Ectodermal cell (in vitro differentiated cells): ENCODE data around the gene APC.

Experiments
- H3K27ac ChIP-seq: 2 replicates; pipeline ENCODE4 v1.7.0; 2013; ENCODE audit warnings: mild to moderate bottlenecking, low read depth, low read length; ENCODE audit not compliant: insufficient read depth, poor library complexity, severe bottlenecking
- H3K27me3 ChIP-seq: 2 replicates; pipeline ENCODE4 v1.7.0; 2013; ENCODE audit warnings: mild to moderate bottlenecking, low read length; ENCODE audit not compliant: insufficient read depth, control insufficient read depth, poor library complexity, severe bottlenecking
- H3K36me3 ChIP-seq: one replicate; pipeline ENCODE4 v1.7.0; 2013; ENCODE audit warnings: low read length; ENCODE audit not compliant: control insufficient read depth, insufficient read depth
- H3K4me1 ChIP-seq: one replicate; pipeline ENCODE4 v1.7.0; 2013; ENCODE audit warnings: low read length; ENCODE audit not compliant: control insufficient read depth, insufficient read depth
- H3K4me3 ChIP-seq: 2 replicates; pipeline ENCODE4 v1.7.0; 2013; ENCODE audit warnings: low read depth, low read length, control low read depth; ENCODE audit not compliant: insufficient read depth
- H3K9me3 ChIP-seq: 2 replicates; pipeline ENCODE4 v1.7.0; 2013; ENCODE audit warnings: mild to moderate bottlenecking, low read length, moderate library complexity; ENCODE audit not compliant: control insufficient read depth
- WGBS, 2 experiments: methylation state at CpG; one replicate each; pipeline ENCODE4 v1.1.7; 2013; ENCODE audit warnings: missing lambda C conversion rate in 2 of 2; 5-methylcytosine and 5-hydroxymethylcytosine counted together

The APC gene

GRCh38 chr5:112772124-112772523 is 34.4 kb downstream of the APC start:
- no peaks in the 10 kb centered on the region for H3K27me3 ChIP-seq
- no peak overlapping the region for H3K4me3 ChIP-seq
- H3K36me3 ChIP-seq, result peaks cover 14% of the 10 kb centered on the region
- no peak overlapping the region for H3K27ac ChIP-seq
- no peaks in the 10 kb centered on the region for H3K4me1 ChIP-seq
- no peaks in the 10 kb centered on the region for H3K9me3 ChIP-seq

DNA sequence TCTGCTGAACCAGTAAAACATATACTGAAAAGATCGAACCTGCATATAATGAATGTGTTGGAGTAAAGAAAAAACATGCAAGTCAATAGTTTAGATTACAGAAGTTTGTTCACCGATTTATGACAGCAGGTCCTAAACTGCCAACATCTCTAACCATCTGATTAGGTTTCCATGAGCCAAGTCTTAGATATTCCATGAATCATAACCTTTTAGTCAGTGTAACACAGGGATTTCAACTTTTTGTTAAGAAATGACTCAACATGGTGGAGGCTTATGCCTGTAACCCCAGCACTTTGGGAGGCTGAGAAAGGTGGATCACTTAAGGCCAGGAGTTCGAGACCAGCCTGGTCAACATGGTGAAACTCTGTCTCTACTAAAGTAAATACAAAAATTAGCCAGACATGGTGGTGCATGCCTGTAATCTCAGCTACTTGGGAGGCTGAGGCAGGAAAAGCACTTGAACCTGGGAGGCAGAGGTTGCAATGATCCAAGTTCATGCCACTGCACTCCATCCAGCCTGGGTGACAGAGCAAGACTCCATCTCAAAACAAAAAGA is 38.7 kb downstream of the APC start:
- no peak overlapping the region for H3K27ac ChIP-seq
- peaks cover 13% of the 10 kb centered on the region for H3K36me3 ChIP-seq
- 95 to 100% methylated on average over 3 of the region's 3 CpGs for WGBS, 2 experiments
- H3K27me3 ChIP-seq, result no peaks in the 10 kb centered on the region
- no peaks in the 10 kb centered on the region for H3K9me3 ChIP-seq
- H3K4me1 ChIP-seq, result no peaks in the 10 kb centered on the region
- no peak overlapping the region for H3K4me3 ChIP-seq

- Histone ChIP-seq H3K4me1 (no peaks in the 10 kb centered on the region), H3K36me3 (peaks cover 15% of the 10 kb centered on the region), H3K27me3 (no peaks in the 10 kb centered on the region), H3K27ac (no peak overlapping the region), H3K4me3 (no peak overlapping the region), H3K9me3 (no peaks in the 10 kb centered on the region)
Observed at GRCh38 chr5:112779531-112779930, 41.8 kb downstream of the APC start.

DNA sequence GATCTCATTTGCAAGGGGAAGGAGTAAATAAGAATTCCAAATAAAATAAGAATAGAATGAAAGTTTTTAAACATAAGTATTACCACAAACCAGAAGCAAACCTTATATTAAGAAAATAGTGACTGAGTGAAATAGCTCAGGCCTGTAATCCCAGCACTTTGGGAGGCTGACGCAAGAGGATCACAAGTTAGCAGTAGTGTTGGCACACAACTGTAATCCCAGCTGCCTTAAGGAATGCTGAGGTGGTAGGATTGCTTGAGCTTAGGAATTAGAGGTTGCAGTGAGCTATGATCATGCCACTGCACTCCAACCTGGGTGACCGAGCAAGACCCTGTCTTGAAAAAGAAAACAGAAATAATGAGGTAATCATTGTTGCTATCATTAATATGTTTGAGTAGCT is 47.0 kb downstream of the APC start:
- 93 to 96% methylated on average over 2 of the region's 2 CpGs for WGBS, 2 experiments
- Histone ChIP-seq H3K27ac (no peak overlapping the region), H3K9me3 (no peaks in the 10 kb centered on the region), H3K4me1 (no peaks in the 10 kb centered on the region), H3K27me3 (no peaks in the 10 kb centered on the region), H3K4me3 (no peak overlapping the region), H3K36me3 (peaks cover 9% of the 10 kb centered on the region)

- no peaks in the 10 kb centered on the region for H3K27me3 ChIP-seq
- 100% methylated on average over 1 of the region's 1 CpG; no CpG with 5 or more reads in 1 of the 2 experiments for WGBS, 2 experiments
- no peak overlapping the region for H3K27ac ChIP-seq
- H3K4me3 ChIP-seq, result no peak overlapping the region
- H3K9me3 ChIP-seq, result no peaks in the 10 kb centered on the region
- no peaks in the 10 kb centered on the region for H3K4me1 ChIP-seq
- no peaks in the 10 kb centered on the region for H3K36me3 ChIP-seq
Observed at GRCh38 chr5:112787261-112787660, 49.6 kb downstream of the APC start.

GRCh38 chr5:112787896-112788295 is 50.2 kb downstream of the APC start:
- Histone ChIP-seq H3K9me3 (no peaks in the 10 kb centered on the region), H3K27me3 (no peaks in the 10 kb centered on the region), H3K4me1 (no peaks in the 10 kb centered on the region), H3K36me3 (no peaks in the 10 kb centered on the region), H3K27ac (no peak overlapping the region), H3K4me3 (no peak overlapping the region)
- 96% methylated on average over 2 of the region's 3 CpGs; no CpG with 5 or more reads in 1 of the 2 experiments for WGBS, 2 experiments

DNA sequence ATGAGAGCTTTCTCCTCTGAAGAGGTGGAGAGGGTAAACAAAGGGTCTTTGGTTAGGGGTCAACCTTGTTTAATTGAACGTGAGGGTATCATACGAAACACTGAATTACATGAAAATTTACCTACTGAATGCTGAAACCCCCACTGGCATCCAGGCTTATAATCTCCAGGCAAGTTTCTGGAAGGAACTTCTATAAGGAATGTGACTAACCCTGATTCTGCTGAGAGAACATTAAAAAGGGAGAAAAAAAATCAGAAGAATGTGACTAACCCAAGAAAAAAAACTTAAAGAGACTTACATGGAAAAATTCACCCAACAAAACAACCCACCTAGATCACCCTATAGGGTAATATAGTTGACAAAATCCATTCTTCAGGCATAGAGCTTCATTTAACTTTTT is 55.5 kb downstream of the APC start:
- Histone ChIP-seq H3K27ac (no peak overlapping the region), H3K4me1 (no peaks in the 10 kb centered on the region), H3K36me3 (peaks cover 3% of the 10 kb centered on the region), H3K4me3 (no peak overlapping the region), H3K27me3 (no peaks in the 10 kb centered on the region), H3K9me3 (no peaks in the 10 kb centered on the region)
- WGBS, 2 experiments, result 85% methylated on average over 2 of the region's 2 CpGs

DNA sequence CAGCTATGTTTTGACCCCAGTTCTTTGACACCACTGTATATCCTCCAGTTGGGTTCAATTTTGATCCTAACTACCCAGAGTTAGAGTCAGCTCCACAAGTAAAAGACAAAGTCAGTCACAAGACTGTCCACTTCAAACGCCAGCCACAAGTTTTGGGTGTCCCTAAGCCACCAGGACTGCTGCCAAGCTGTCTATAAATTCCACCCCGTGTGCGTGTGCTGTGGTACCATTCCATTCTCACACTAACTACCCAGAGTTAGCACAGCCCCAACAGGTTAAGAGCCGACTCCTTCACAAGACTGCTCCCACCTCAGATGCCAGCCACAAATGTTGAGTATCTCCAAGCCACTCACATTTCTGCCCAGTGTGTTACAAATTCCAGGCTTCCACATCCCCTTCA is 56.7 kb downstream of the APC start:
- no peaks in the 10 kb centered on the region for H3K27me3 ChIP-seq
- H3K36me3 ChIP-seq, result peaks cover 3% of the 10 kb centered on the region
- no peaks in the 10 kb centered on the region for H3K9me3 ChIP-seq
- 92 to 97% methylated on average over 4 of the region's 4 CpGs for WGBS, 2 experiments
- H3K27ac ChIP-seq, result no peak overlapping the region
- H3K4me3 ChIP-seq, result no peak overlapping the region
- no peaks in the 10 kb centered on the region for H3K4me1 ChIP-seq

GRCh38 chr5:112795342-112795741 is 57.7 kb downstream of the APC start:
- Histone ChIP-seq H3K4me3 (no peak overlapping the region), H3K9me3 (no peaks in the 10 kb centered on the region), H3K4me1 (no peaks in the 10 kb centered on the region), H3K27me3 (no peaks in the 10 kb centered on the region), H3K36me3 (peaks cover 3% of the 10 kb centered on the region), H3K27ac (no peak overlapping the region)
- WGBS, 2 experiments, result 62 to 67% methylated on average over 3 of the region's 3 CpGs

GRCh38 chr5:112795944-112796678 is 58.4 kb downstream of the APC start:
- no peak overlapping the region for H3K27ac ChIP-seq
- peaks cover 3% of the 10 kb centered on the region for H3K36me3 ChIP-seq

More at GRCh38 chr5:112795944-112796678, 58.4 kb downstream of the APC start:
- H3K4me1 ChIP-seq, result no peaks in the 10 kb centered on the region
- H3K4me3 ChIP-seq, result no peak overlapping the region
- H3K27me3 ChIP-seq, result no peaks in the 10 kb centered on the region
- WGBS, 2 experiments, result 64 to 81% methylated on average over 2 of the region's 2 CpGs
- H3K9me3 ChIP-seq, result no peaks in the 10 kb centered on the region
